Measurements from ENCODE around the gene SCAI.
A peak's percentile ranks its signal among the peaks of the same experiment; 100 is the strongest.

SCAI gene

DNA sequence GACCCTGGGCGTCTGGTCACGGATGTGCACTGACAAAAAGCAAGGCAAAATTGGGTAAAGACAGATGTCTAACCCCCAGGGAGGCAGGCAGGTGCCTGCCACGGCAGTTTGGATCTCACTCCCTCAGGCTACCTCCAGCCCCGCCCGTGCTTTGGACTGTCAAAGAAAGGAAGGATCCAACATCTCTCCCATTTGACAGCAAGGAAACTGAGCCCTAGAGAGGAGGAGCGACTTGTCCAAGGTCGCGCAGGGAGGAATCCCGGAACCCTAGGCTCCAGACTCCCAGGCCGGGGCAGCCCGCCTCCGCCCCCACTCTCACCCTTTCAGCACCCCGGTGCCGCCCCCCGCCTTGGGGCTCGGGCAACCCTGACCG lies 202.8 kb downstream of the SCAI start:
- ATAC-seq: no peak; the same call in 1 of the 3 replicates
- TF ChIP-seq PPARA (CRISPR knock-in tag; IDR thresholded peaks at IDR 0.05; ENCODE audit: borderline replicate concordance): no peak
- no peak for TF ChIP-seq ZFP30 (CRISPR knock-in tag; IDR thresholded peaks at IDR 0.05)
- no peak for TF ChIP-seq CSDC2 (CRISPR knock-in tag; IDR thresholded peaks at IDR 0.05)
- TF ChIP-seq, protein P1, sequence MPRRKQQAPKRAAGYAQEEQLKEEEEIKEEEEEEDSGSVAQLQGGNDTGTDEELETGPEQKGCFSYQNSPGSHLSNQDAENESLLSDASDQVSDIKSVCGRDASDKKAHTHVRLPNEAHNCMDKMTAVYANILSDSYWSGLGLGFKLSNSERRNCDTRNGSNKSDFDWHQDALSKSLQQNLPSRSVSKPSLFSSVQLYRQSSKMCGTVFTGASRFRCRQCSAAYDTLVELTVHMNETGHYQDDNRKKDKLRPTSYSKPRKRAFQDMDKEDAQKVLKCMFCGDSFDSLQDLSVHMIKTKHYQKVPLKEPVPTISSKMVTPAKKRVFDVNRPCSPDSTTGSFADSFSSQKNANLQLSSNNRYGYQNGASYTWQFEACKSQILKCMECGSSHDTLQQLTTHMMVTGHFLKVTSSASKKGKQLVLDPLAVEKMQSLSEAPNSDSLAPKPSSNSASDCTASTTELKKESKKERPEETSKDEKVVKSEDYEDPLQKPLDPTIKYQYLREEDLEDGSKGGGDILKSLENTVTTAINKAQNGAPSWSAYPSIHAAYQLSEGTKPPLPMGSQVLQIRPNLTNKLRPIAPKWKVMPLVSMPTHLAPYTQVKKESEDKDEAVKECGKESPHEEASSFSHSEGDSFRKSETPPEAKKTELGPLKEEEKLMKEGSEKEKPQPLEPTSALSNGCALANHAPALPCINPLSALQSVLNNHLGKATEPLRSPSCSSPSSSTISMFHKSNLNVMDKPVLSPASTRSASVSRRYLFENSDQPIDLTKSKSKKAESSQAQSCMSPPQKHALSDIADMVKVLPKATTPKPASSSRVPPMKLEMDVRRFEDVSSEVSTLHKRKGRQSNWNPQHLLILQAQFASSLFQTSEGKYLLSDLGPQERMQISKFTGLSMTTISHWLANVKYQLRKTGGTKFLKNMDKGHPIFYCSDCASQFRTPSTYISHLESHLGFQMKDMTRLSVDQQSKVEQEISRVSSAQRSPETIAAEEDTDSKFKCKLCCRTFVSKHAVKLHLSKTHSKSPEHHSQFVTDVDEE (CRISPR knock-in tag; IDR thresholded peaks at IDR 0.05): no peak
- no peak for TF ChIP-seq ZC3H10 (CRISPR knock-in tag; IDR thresholded peaks at IDR 0.05)
- TF ChIP-seq OSR1 (CRISPR knock-in tag; IDR thresholded peaks at IDR 0.05): no peak
- no peak for TF ChIP-seq ARNTL (CRISPR knock-in tag; IDR thresholded peaks at IDR 0.05; ENCODE audit: borderline replicate concordance, low read depth)
- TF ChIP-seq BACH2 (CRISPR knock-in tag; IDR thresholded peaks at IDR 0.05; ENCODE audit: borderline replicate concordance): no peak

DNA sequence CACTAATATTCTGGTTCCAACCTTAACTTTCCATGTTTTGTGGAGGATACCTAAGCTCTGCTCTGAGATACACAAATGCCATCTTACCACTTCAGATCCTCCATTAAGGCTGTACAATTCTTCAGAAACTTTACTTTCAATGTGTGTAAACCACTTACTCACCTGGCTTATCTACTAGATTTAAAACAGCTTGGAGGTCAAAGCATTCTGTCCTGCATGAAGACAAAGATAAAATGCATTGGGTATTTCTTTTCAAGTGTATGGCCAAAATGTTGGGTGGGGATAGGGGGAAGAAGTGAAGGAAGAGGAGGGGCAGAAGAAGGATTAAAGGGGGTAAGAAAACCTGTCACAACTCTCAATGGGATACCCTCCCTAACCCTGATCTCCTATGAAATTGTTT lies 203.4 kb downstream of the SCAI start:
- TF ChIP-seq ZNF8 (CRISPR knock-in tag; IDR thresholded peaks at IDR 0.05): no peak
- TF ChIP-seq, protein P2, sequence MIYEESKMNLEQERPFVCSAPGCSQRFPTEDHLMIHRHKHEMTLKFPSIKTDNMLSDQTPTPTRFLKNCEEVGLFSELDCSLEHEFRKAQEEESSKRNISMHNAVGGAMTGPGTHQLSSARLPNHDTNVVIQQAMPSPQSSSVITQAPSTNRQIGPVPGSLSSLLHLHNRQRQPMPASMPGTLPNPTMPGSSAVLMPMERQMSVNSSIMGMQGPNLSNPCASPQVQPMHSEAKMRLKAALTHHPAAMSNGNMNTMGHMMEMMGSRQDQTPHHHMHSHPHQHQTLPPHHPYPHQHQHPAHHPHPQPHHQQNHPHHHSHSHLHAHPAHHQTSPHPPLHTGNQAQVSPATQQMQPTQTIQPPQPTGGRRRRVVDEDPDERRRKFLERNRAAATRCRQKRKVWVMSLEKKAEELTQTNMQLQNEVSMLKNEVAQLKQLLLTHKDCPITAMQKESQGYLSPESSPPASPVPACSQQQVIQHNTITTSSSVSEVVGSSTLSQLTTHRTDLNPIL (CRISPR knock-in tag; IDR thresholded peaks at IDR 0.05; ENCODE audit: low read depth): no peak
- no peak for TF ChIP-seq ZC3H10 (CRISPR knock-in tag; IDR thresholded peaks at IDR 0.05)
- no peak for TF ChIP-seq SNAI2 (CRISPR knock-in tag; IDR thresholded peaks at IDR 0.05)
- no peak for TF ChIP-seq BACH2 (CRISPR knock-in tag; IDR thresholded peaks at IDR 0.05; ENCODE audit: borderline replicate concordance)
- peak; percentile 76 for TF ChIP-seq ZNF70 (CRISPR knock-in tag; IDR thresholded peaks at IDR 0.05)
- ATAC-seq: no peak

DNA sequence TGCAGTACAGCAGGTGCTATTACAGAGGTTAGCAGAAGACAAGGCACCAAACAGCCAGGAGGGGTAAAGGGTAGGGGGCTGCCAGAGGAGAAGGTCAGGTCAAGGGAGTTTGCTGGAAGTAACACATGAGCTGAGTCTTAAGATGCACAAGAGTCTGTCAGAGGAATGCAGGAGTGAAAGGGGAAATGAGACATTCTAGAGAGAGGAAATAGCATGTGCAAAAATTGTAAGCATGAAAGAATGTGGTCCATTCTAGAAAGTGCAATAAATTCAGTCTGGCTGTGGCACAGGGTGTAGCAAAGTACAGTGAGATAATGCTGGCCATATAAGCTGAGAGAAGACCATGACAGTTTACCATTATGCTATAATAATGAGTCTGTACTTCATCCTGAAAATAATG lies 209.0 kb downstream of the SCAI start:
- TF ChIP-seq SNAI2 (CRISPR knock-in tag; IDR thresholded peaks at IDR 0.05) (no peak), OSR1 (CRISPR knock-in tag; IDR thresholded peaks at IDR 0.05) (no peak), PPARA (CRISPR knock-in tag; IDR thresholded peaks at IDR 0.05; ENCODE audit: borderline replicate concordance) (no peak), ZC3H10 (CRISPR knock-in tag; IDR thresholded peaks at IDR 0.05) (no peak), ZFP3 (CRISPR knock-in tag; IDR thresholded peaks at IDR 0.05) (no peak), ZNF8 (CRISPR knock-in tag; IDR thresholded peaks at IDR 0.05) (no peak), ZNF70 (CRISPR knock-in tag; IDR thresholded peaks at IDR 0.05) (no peak), GLIS3 (CRISPR knock-in tag; IDR thresholded peaks at IDR 0.05) (no peak)
- TF ChIP-seq, protein P1 (CRISPR knock-in tag; IDR thresholded peaks at IDR 0.05): no peak
- TF ChIP-seq, protein P3, sequence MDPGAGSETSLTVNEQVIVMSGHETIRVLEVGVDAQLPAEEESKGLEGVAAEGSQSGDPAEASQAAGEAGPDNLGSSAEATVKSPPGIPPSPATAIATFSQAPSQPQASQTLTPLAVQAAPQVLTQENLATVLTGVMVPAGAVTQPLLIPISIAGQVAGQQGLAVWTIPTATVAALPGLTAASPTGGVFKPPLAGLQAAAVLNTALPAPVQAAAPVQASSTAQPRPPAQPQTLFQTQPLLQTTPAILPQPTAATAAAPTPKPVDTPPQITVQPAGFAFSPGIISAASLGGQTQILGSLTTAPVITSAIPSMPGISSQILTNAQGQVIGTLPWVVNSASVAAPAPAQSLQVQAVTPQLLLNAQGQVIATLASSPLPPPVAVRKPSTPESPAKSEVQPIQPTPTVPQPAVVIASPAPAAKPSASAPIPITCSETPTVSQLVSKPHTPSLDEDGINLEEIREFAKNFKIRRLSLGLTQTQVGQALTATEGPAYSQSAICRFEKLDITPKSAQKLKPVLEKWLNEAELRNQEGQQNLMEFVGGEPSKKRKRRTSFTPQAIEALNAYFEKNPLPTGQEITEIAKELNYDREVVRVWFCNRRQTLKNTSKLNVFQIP (CRISPR knock-in tag; IDR thresholded peaks at IDR 0.05; ENCODE audit: borderline replicate concordance, low read depth): no peak
- TF ChIP-seq, protein P4, sequence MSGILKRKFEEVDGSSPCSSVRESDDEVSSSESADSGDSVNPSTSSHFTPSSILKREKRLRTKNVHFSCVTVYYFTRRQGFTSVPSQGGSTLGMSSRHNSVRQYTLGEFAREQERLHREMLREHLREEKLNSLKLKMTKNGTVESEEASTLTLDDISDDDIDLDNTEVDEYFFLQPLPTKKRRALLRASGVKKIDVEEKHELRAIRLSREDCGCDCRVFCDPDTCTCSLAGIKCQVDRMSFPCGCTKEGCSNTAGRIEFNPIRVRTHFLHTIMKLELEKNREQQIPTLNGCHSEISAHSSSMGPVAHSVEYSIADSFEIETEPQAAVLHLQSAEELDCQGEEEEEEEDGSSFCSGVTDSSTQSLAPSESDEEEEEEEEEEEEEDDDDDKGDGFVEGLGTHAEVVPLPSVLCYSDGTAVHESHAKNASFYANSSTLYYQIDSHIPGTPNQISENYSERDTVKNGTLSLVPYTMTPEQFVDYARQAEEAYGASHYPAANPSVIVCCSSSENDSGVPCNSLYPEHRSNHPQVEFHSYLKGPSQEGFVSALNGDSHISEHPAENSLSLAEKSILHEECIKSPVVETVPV (CRISPR knock-in tag; IDR thresholded peaks at IDR 0.05): no peak
- ATAC-seq: peak; percentile 71

DNA sequence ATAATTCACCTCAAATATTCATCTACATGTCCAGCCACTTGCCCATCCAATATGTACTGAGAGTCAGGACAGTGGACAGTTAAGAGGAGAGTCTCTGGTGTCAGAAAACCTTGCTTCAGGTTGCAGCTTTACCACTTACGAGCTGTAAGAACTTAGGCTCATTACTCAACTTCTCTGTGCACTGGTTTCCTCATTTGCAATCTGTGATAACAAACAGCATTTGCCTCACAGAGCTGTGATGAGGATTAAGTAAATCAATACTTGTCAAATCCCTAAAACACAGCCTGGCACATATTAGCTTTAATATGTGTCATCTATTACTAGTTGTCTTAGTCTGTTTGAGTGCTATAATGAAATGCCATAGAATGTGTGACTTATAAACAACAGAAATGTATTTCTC lies 211.0 kb downstream of the SCAI start:
- TF ChIP-seq RARB (CRISPR knock-in tag; IDR thresholded peaks at IDR 0.05) (no peak), ESRRG (CRISPR knock-in tag; IDR thresholded peaks at IDR 0.05) (no peak), CSDC2 (CRISPR knock-in tag; IDR thresholded peaks at IDR 0.05) (no peak), ZFP30 (CRISPR knock-in tag; IDR thresholded peaks at IDR 0.05) (no peak)
- TF ChIP-seq, protein P5, sequence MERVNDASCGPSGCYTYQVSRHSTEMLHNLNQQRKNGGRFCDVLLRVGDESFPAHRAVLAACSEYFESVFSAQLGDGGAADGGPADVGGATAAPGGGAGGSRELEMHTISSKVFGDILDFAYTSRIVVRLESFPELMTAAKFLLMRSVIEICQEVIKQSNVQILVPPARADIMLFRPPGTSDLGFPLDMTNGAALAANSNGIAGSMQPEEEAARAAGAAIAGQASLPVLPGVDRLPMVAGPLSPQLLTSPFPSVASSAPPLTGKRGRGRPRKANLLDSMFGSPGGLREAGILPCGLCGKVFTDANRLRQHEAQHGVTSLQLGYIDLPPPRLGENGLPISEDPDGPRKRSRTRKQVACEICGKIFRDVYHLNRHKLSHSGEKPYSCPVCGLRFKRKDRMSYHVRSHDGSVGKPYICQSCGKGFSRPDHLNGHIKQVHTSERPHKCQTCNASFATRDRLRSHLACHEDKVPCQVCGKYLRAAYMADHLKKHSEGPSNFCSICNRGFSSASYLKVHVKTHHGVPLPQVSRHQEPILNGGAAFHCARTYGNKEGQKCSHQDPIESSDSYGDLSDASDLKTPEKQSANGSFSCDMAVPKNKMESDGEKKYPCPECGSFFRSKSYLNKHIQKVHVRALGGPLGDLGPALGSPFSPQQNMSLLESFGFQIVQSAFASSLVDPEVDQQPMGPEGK (CRISPR knock-in tag; IDR thresholded peaks at IDR 0.05; ENCODE audit: borderline replicate concordance): no peak

More for the DNA sequence above, 211.0 kb downstream of the SCAI start:
- ATAC-seq: no peak

Measured in SK-N-SH treated with all-trans-retinoic acid at 6 μM for 48 hours (cell line).